HCT116 (cell line): ENCODE results near the gene AHI1. TPM values are rescaled to one million over a fixed set of nuclear protein-coding genes. Genes with fewer than 3 reads are reported as not detected.

Source experiments
- ATAC-seq: fragments of 200-7000 bp; cut with Tn5 transposase; 2 replicates; pipeline ENCODE4 v1.9.1; 2020; ENCODE audit warnings: mild to moderate bottlenecking, moderate library complexity
- BruUV-seq: library from RNA; stranded (reverse); fragments of 400-500 nt; replicated peaks from 2 replicates; lab custom pipeline; 2021; lab: Mats Ljungman, UMichigan
- CTCF ChIA-PET: fragments of 300-600 bp; sonication (Branson Sonifier 250); formaldehyde crosslinking; loops from one replicate; lab custom pipeline; 2021; ENCODE audit warnings: antibody characterized with exemption; lab: Charles Lee
- POLR2A ChIA-PET: fragments of 300-600, 350-600 bp; sonication (Branson Sonifier 250); formaldehyde crosslinking; loops from one replicate; lab custom pipeline; 2021; ENCODE audit warnings: antibody characterized with exemption; lab: Charles Lee
- RAD21 ChIA-PET, 2 experiments: fragments of 300-600 bp; sonication (Branson Sonifier 250); formaldehyde crosslinking; loops; one replicate each; lab custom pipeline; 2023; ENCODE audit warnings: low total read pairs in 2 of 2; ENCODE audit not compliant: uncharacterized antibody in 2 of 2, unreplicated experiment in 2 of 2, low non-redundant PET in 1 of 2; lab: Charles Lee
- DNase-seq: peaks from one replicate; pipeline ENCODE4 v3.0.0-alpha.2; 2010; ENCODE audit warnings: low read depth, low spot score
- H2AFZ ChIP-seq: fragments of 200-600 bp; shearing (Covaris generic), sonication (generic); 2 replicates; pipeline ENCODE4 v1.6.1; 2017; ENCODE audit warnings: low read depth, mixed run types, mixed read lengths, antibody characterized with exemption, low read length; ENCODE audit not compliant: poor library complexity, severe bottlenecking
- H3K27ac ChIP-seq: 2 replicates; pipeline ENCODE4 v1.5.1; 2012; ENCODE audit warnings: low read depth, low read length
- H3K27me3 ChIP-seq: fragments of 200-600 bp; sonication (generic); 2 replicates; pipeline ENCODE4 v1.6.1; 2016; ENCODE audit warnings: mixed run types, low read length, mixed read lengths; ENCODE audit not compliant: insufficient read depth
- H3K36me3 ChIP-seq, 2 experiments: fragments of 200-500 bp in 1 of 2; fragments of 200-600 bp in 1 of 2; sonication (Bioruptor generic) in 1 of 2; sonication (generic) in 1 of 2; 2 replicates each; pipeline versions ENCODE4 v1.5.1 to v1.6.1; 2014 to 2016; ENCODE audit warnings: low read length in 2 of 2, inconsistent platforms in 1 of 2, mixed read lengths in 1 of 2, mixed run types in 1 of 2; ENCODE audit not compliant: insufficient read depth in 2 of 2, control insufficient read depth in 1 of 2
- H3K4me1 ChIP-seq, 2 experiments: fragments of 200-600 bp in 1 of 2; sonication (generic) in 1 of 2; 2 replicates each; pipeline versions ENCODE4 v1.5.1 to v1.6.1; 2012 to 2017; ENCODE audit warnings: low read length in 2 of 2, inconsistent platforms in 1 of 2, mild to moderate bottlenecking in 1 of 2, mixed read lengths in 1 of 2, mixed run types in 1 of 2, moderate library complexity in 1 of 2; ENCODE audit not compliant: insufficient read depth in 2 of 2, control insufficient read depth in 1 of 2
- H3K4me2 ChIP-seq: fragments of 200-600 bp; sonication (generic); 2 replicates; pipeline ENCODE4 v1.6.1; 2017; ENCODE audit warnings: mixed run types, low read length, mixed read lengths
- H3K4me3 ChIP-seq, 2 experiments: fragments of 200-600 bp in 1 of 2; sonication (generic) in 1 of 2; replicated peaks in 1 of 2; 2 replicates each; pipeline ENCODE4 v1.5.1; 2011 to 2016; ENCODE audit warnings: low read length in 2 of 2, control low read depth in 1 of 2, low read depth in 1 of 2, mild to moderate bottlenecking in 1 of 2, mixed read lengths in 1 of 2, mixed run types in 1 of 2
- H3K79me2 ChIP-seq: fragments of 200-600 bp; sonication (generic); 2 replicates; pipeline ENCODE4 v1.6.1; 2017; ENCODE audit warnings: mild to moderate bottlenecking, mixed run types, low read length, moderate library complexity, mixed read lengths; ENCODE audit not compliant: insufficient read depth
- H3K9ac ChIP-seq: fragments of 200-600 bp; sonication (generic); 2 replicates; pipeline ENCODE4 v1.6.1; 2016; ENCODE audit warnings: low read length, mixed read lengths
- H3K9me2 ChIP-seq: fragments of 200-600 bp; sonication (generic), shearing (Covaris generic); 2 replicates; pipeline ENCODE4 v1.6.1; 2017; ENCODE audit warnings: mixed run types, mild to moderate bottlenecking, moderate library complexity; ENCODE audit not compliant: insufficient read depth
- H3K9me3 ChIP-seq, 2 experiments: fragments of 200-500 bp in 1 of 2; fragments of 200-600 bp in 1 of 2; sonication (Bioruptor generic) in 1 of 2; sonication (generic) in 1 of 2; 2 replicates each; pipeline ENCODE4 v1.6.1; 2014 to 2017; ENCODE audit warnings: low read length in 2 of 2, mixed read lengths in 2 of 2, inconsistent platforms in 1 of 2, low read depth in 1 of 2, mild to moderate bottlenecking in 1 of 2, mixed run types in 1 of 2, moderate library complexity in 1 of 2; ENCODE audit not compliant: control insufficient read depth in 1 of 2, insufficient read depth in 1 of 2
- H4K20me1 ChIP-seq: fragments of 200-600 bp; sonication (generic), shearing (Covaris generic); 2 replicates; pipeline ENCODE4 v1.6.1; 2017; ENCODE audit warnings: mixed run types, mild to moderate bottlenecking, moderate library complexity; ENCODE audit not compliant: insufficient read depth
- CBX3 ChIP-seq: IDR thresholded peaks from 2 replicates; pipeline ENCODE4 v1.6.1; 2012; ENCODE audit warnings: low read depth
- CEBPB ChIP-seq: IDR thresholded peaks from 2 replicates; pipeline ENCODE4 v1.6.1; 2012; ENCODE audit warnings: low read depth
- EGR1 ChIP-seq: IDR thresholded peaks from 2 replicates; pipeline ENCODE4 v1.6.1; 2012; ENCODE audit warnings: low read depth
- ELF1 ChIP-seq: IDR thresholded peaks from 2 replicates; pipeline ENCODE4 v1.6.1; 2012; ENCODE audit warnings: low read depth, borderline replicate concordance
- FOSL1 ChIP-seq: IDR thresholded peaks from 2 replicates; pipeline ENCODE4 v1.6.1; 2012; ENCODE audit warnings: low read depth
- JUND ChIP-seq: IDR thresholded peaks from 2 replicates; pipeline ENCODE4 v1.6.1; 2012
- RAD21 ChIP-seq: IDR thresholded peaks from 2 replicates; pipeline ENCODE4 v1.6.1; 2012; ENCODE audit warnings: low read depth, mild to moderate bottlenecking
- SIN3A ChIP-seq: IDR thresholded peaks from 2 replicates; pipeline ENCODE4 v1.6.1; 2012; ENCODE audit warnings: low read depth
- TCF7L2 ChIP-seq: IDR thresholded peaks from 2 replicates; pipeline ENCODE4 v1.7.0; 2011; ENCODE audit warnings: borderline replicate concordance, inconsistent platforms; ENCODE audit not compliant: insufficient read depth, insufficient read length; ENCODE audit errors: extremely low read depth
- YY1 ChIP-seq: IDR thresholded peaks from 2 replicates; pipeline ENCODE4 v1.6.1; 2011; ENCODE audit warnings: low read length, low read depth, moderate library complexity, mild to moderate bottlenecking; ENCODE audit not compliant: insufficient replicate concordance; ENCODE audit errors: extremely low read depth
- ZFX ChIP-seq: fragments of 450-650 bp; IDR thresholded peaks from 2 replicates; pipeline ENCODE4 v1.6.1; 2017
- ZNF274 ChIP-seq: fragments of 200-500 bp; sonication (Bioruptor generic); IDR thresholded peaks from 2 replicates; pipeline ENCODE4 v1.6.1; 2014; ENCODE audit warnings: mild to moderate bottlenecking, low read depth, low read length, inconsistent platforms
- intact Hi-C: fragments of 100-400 bp; cut with micrococcal nuclease; formaldehyde crosslinking; loops from 2 replicates; pipeline ENCODE4 v1.10.0; 2022
- total RNA-seq: library from RNA; stranded (reverse); gene quantifications from one replicate; pipeline ENCODE4 v1.2.1, GENCODE V29; 2021; ENCODE audit not compliant: unreplicated experiment
- TF ChIP-seq, protein P1 (sequence below): IDR thresholded peaks from 2 replicates; pipeline ENCODE4 v1.6.1; 2012; ENCODE audit warnings: low read depth

The AHI1 gene
- total RNA-seq, 1 experiment from 2014 or later, result 29.6 TPM

DNA sequence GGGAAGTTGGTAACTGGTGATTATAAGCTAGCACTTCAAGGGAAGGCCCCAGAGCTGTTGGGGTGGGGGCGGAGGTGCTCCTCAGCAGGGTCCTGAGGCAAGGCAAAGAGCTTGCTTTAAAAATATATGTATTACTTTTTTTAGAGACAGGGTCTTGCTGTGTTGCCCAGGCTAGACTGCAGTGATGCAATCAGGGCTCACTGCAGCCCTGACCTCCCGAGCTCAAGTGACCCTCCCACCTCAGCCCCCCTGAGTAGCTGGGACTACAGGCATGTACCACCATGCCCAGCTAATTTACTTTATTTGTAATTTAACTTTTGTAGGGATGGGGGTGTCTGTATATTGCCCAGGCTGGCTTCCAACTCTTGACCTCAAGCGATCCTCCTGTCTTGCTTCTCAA lies 229.3 kb downstream of the AHI1 start:
- H3K79me2 ChIP-seq, result no peaks in the 10 kb centered on the region
- RAD21 ChIA-PET, result no interaction called here
- TF ChIP-seq CEBPB, result no peak
- no peak for TF ChIP-seq EGR1
- TF ChIP-seq JUND, result no peak
- TF ChIP-seq SIN3A, result no peak
- TF ChIP-seq ZNF274, result no peak
- TF ChIP-seq YY1, result no peak
- no peak for TF ChIP-seq FOSL1
- no peak for TF ChIP-seq ELF1
- no peak for TF ChIP-seq RAD21
- TF ChIP-seq ZFX, result no peak
- TF ChIP-seq, protein P1, sequence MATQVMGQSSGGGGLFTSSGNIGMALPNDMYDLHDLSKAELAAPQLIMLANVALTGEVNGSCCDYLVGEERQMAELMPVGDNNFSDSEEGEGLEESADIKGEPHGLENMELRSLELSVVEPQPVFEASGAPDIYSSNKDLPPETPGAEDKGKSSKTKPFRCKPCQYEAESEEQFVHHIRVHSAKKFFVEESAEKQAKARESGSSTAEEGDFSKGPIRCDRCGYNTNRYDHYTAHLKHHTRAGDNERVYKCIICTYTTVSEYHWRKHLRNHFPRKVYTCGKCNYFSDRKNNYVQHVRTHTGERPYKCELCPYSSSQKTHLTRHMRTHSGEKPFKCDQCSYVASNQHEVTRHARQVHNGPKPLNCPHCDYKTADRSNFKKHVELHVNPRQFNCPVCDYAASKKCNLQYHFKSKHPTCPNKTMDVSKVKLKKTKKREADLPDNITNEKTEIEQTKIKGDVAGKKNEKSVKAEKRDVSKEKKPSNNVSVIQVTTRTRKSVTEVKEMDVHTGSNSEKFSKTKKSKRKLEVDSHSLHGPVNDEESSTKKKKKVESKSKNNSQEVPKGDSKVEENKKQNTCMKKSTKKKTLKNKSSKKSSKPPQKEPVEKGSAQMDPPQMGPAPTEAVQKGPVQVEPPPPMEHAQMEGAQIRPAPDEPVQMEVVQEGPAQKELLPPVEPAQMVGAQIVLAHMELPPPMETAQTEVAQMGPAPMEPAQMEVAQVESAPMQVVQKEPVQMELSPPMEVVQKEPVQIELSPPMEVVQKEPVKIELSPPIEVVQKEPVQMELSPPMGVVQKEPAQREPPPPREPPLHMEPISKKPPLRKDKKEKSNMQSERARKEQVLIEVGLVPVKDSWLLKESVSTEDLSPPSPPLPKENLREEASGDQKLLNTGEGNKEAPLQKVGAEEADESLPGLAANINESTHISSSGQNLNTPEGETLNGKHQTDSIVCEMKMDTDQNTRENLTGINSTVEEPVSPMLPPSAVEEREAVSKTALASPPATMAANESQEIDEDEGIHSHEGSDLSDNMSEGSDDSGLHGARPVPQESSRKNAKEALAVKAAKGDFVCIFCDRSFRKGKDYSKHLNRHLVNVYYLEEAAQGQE, result no peak
- TF ChIP-seq TCF7L2, result no peak
- TF ChIP-seq CBX3, result no peak
- no peak overlapping the region for H3K27ac ChIP-seq
- H3K27me3 ChIP-seq, result no peaks in the 10 kb centered on the region
- no peaks in the 10 kb centered on the region for H4K20me1 ChIP-seq
- no peak overlapping the region for H3K9ac ChIP-seq
- H3K9me2 ChIP-seq, result no peaks in the 10 kb centered on the region
- no peaks in the 10 kb centered on the region for H3K36me3 ChIP-seq
- CTCF ChIA-PET, result no interaction called here
- no peaks in the 10 kb centered on the region for H3K4me1 ChIP-seq
- no peaks in the 10 kb centered on the region for H3K9me3 ChIP-seq
- ATAC-seq, result no peak
- intact Hi-C loops, result no loop called here
- BruUV-seq, result no TSS peak
- no peak overlapping the region for H3K4me2 ChIP-seq
- no peak overlapping the region for H3K4me3 ChIP-seq
- no peak for DNase-seq
- POLR2A ChIA-PET, result no interaction called here
- no peak overlapping the region for H2AFZ ChIP-seq
